NCI-H1694 treated with DMSO at 0.1 percent for 48 hours (cell line): ENCODE data around the gene CYSTM1.

Experiments
- DNase-seq: peaks from one replicate; lab custom pipeline; 2025; lab: John Stamatoyannopoulos, UW

Gene CYSTM1

GRCh38 chr5:140208065-140208464 is 33.1 kb downstream of the CYSTM1 start:
- DNase-seq = no peak

- DNase-seq = no peak
These were observed 38.5 kb downstream of the CYSTM1 start for GRCh38 chr5:140213370-140213983.

GRCh38 chr5:140214831-140215230 is 39.8 kb downstream of the CYSTM1 start:
- no peak for DNase-seq

- DNase-seq = no peak
These were observed 40.3 kb downstream of the CYSTM1 start for GRCh38 chr5:140215276-140215675.

GRCh38 chr5:140216478-140217074 is 41.6 kb downstream of the CYSTM1 start:
- no peak for DNase-seq

GRCh38 chr5:140217299-140218026 is 42.5 kb downstream of the CYSTM1 start:
- DNase-seq = no peak

- DNase-seq = no peak
These were observed 44.3 kb downstream of the CYSTM1 start for GRCh38 chr5:140219068-140219991.

GRCh38 chr5:140220032-140220697 is 45.2 kb downstream of the CYSTM1 start:
- DNase-seq = no peak

GRCh38 chr5:140220698-140221064 is 45.7 kb downstream of the CYSTM1 start:
- no peak for DNase-seq

GRCh38 chr5:140221697-140222223 is 46.8 kb downstream of the CYSTM1 start:
- no peak for DNase-seq

GRCh38 chr5:140222416-140222815 is 47.4 kb downstream of the CYSTM1 start:
- no peak for DNase-seq

- no peak for DNase-seq
These were observed 48.6 kb downstream of the CYSTM1 start for GRCh38 chr5:140223567-140223966.

- DNase-seq = no peak
These were observed 49.7 kb downstream of the CYSTM1 start for GRCh38 chr5:140224658-140225057.

- no peak for DNase-seq
These were observed 50.4 kb downstream of the CYSTM1 start for GRCh38 chr5:140225396-140225795.

- no peak for DNase-seq
These were observed 52.1 kb downstream of the CYSTM1 start for GRCh38 chr5:140227046-140227445.

GRCh38 chr5:140228364-140228837 is 53.4 kb downstream of the CYSTM1 start:
- no peak for DNase-seq

- no peak for DNase-seq
These were observed 55.4 kb downstream of the CYSTM1 start for GRCh38 chr5:140230373-140230772.

- no peak for DNase-seq
These were observed 57.7 kb downstream of the CYSTM1 start for GRCh38 chr5:140232731-140233130.

GRCh38 chr5:140234377-140234989 is 59.5 kb downstream of the CYSTM1 start:
- DNase-seq = no peak

GRCh38 chr5:140235791-140236551 is 61.0 kb downstream of the CYSTM1 start:
- DNase-seq = no peak
